ENCODE results near the gene CCDC40. TPM values are rescaled to one million over a fixed set of nuclear protein-coding genes. Genes with fewer than 3 reads are reported as not detected.

The CCDC40 gene
- total and polyA plus RNA-seq, 2 of the 13 experiments (the other 11 are each of a cell fraction or from before 2014, with no cell fraction given): 4.1 to 5.5 TPM

- no peak for DNase-seq (ENCODE audit: low spot score)
- TF ChIP-seq TFDP1 (CRISPR knock-in tag; IDR thresholded peaks at IDR 0.05; ENCODE audit: borderline replicate concordance): no peak
- TF ChIP-seq ZNF260 (CRISPR knock-in tag; IDR thresholded peaks at IDR 0.05; ENCODE audit: borderline replicate concordance, low read depth): no peak
- TF ChIP-seq ZNF800 (CRISPR knock-in tag; IDR thresholded peaks at IDR 0.05): no peak
- TF ChIP-seq SMAD9 (CRISPR knock-in tag; IDR thresholded peaks at IDR 0.05): no peak
- TF ChIP-seq HOXA5 (CRISPR knock-in tag; IDR thresholded peaks at IDR 0.05): no peak
- TF ChIP-seq ZNF124 (CRISPR knock-in tag; IDR thresholded peaks at IDR 0.05): no peak
- TF ChIP-seq NFYC (CRISPR knock-in tag; IDR thresholded peaks at IDR 0.05): no peak
- no peak for TF ChIP-seq XRCC5 (optimal IDR thresholded peaks at IDR 0.05; ENCODE audit: low read length)
- TF ChIP-seq ZNF580 (CRISPR knock-in tag; IDR thresholded peaks at IDR 0.05; ENCODE audit: borderline replicate concordance, low read depth): no peak
- TF ChIP-seq ZNF501 (CRISPR knock-in tag; IDR thresholded peaks at IDR 0.05): no peak
- no peak for TF ChIP-seq ZNF563 (CRISPR knock-in tag; IDR thresholded peaks at IDR 0.05)
- no peak for TF ChIP-seq CEBPG (CRISPR knock-in tag; IDR thresholded peaks at IDR 0.05)
- TF ChIP-seq YEATS2 (CRISPR knock-in tag; IDR thresholded peaks at IDR 0.05; ENCODE audit: borderline replicate concordance): no peak
- 93% methylated on average over 10 of the region's 10 CpGs for WGBS (ENCODE audit: low lambda C conversion rate)
- no peak overlapping the region for H3K9ac ChIP-seq (ENCODE audit: insufficient read depth, low read depth, low read length)
- CTCF ChIA-PET (ENCODE audit: low intra/inter-chr PET ratio, low total read pairs): no interaction called here
- peaks cover 9% of the 10 kb centered on the region for H3K79me2 ChIP-seq (ENCODE audit: insufficient read depth, low read length)
- no peak overlapping the region for H2AFZ ChIP-seq (ENCODE audit: low read length)
- H4K20me1 ChIP-seq (ENCODE audit: insufficient read depth, low read length): no peaks in the 10 kb centered on the region
- no peaks in the 10 kb centered on the region for H3K9me3 ChIP-seq (ENCODE audit: low read length)
- H3K27me3 ChIP-seq (ENCODE audit: control insufficient read depth in 1 of 2, insufficient read depth in 2 of 2, low read length in 2 of 2): no peaks in the 10 kb centered on the region; a peak in 1 of 5 replicates
- H3K27ac ChIP-seq (ENCODE audit: extremely low read length, insufficient read depth, low read length): no peak overlapping the region
- intact Hi-C loops (cut with micrococcal nuclease; ENCODE audit: unreplicated experiment): no loop called here
- H3K4me1 ChIP-seq (ENCODE audit: insufficient read depth, low read length): peaks cover 18% of the 10 kb centered on the region
- BruUV-seq (replicated peaks): no TSS peak
- POLR2A ChIA-PET: interaction anchor here (1.0 kb wide), 1 partner anchor 18 kb away, joined by 4 read pairs; no protein-coding TSS in a partner anchor
- H3K4me3 ChIP-seq (replicated peaks in 1 of 3; ENCODE audit: insufficient read depth in 1 of 3, low read depth in 2 of 3, low read length in 3 of 3): no peak overlapping the region
- no peak overlapping the region for H3K4me2 ChIP-seq (ENCODE audit: low read depth, low read length)
- no peak for FAIRE-seq
- no peaks in the 10 kb centered on the region; a peak in 1 of 5 replicates for H3K36me3 ChIP-seq (replicated peaks in 1 of 2; ENCODE audit: control insufficient read depth in 1 of 2, insufficient read depth in 2 of 2, low read length in 2 of 2)
- no peak for ATAC-seq
- in situ Hi-C loops (cut with HindIII; ENCODE audit: extremely low pct_ligation_motif_present, low pct_unique_long_range_greater_than_20kb): no loop called here
Measured at GRCh38 chr17:80106176-80106575, 69.7 kb downstream of the CCDC40 start.
